Activated CD8-positive, alpha-beta memory T cell treated with anti-CD3 and anti-CD28 coated beads, Interleukin-2, amount 50 U/mL, for 24 hours (primary cell): Measurements from ENCODE around the gene RNASE8.

Experiments used
- DNase-seq: peaks from one replicate; pipeline ENCODE4 v3.0.0-alpha.2; 2020; ENCODE audit errors: extremely low read depth

RNASE8 gene

GRCh38 chr14:21072781-21073339, 15.2 kb downstream of the RNASE8 start:
- DNase-seq, result no peak

GRCh38 chr14:21073921-21074320, 16.3 kb downstream of the RNASE8 start:
- DNase-seq, result no peak

- DNase-seq, result no peak
These were observed 17.0 kb downstream of the RNASE8 start for GRCh38 chr14:21074398-21075272.

- no peak for DNase-seq
These were observed 18.3 kb downstream of the RNASE8 start for GRCh38 chr14:21075719-21076437.

- DNase-seq, result no peak
These were observed 20.1 kb downstream of the RNASE8 start for GRCh38 chr14:21077672-21078071.

GRCh38 chr14:21078287-21078686, 20.7 kb downstream of the RNASE8 start:
- DNase-seq, result no peak

GRCh38 chr14:21078726-21079125, 21.1 kb downstream of the RNASE8 start:
- no peak for DNase-seq

GRCh38 chr14:21081521-21082142, 24.0 kb downstream of the RNASE8 start:
- no peak for DNase-seq

- DNase-seq, result no peak
These were observed 26.1 kb downstream of the RNASE8 start for GRCh38 chr14:21083565-21084325.

GRCh38 chr14:21084396-21084795, 26.8 kb downstream of the RNASE8 start:
- no peak for DNase-seq

- no peak for DNase-seq
These were observed 27.6 kb downstream of the RNASE8 start for GRCh38 chr14:21084998-21085853.

GRCh38 chr14:21086908-21087293, 29.3 kb downstream of the RNASE8 start:
- DNase-seq, result no peak

GRCh38 chr14:21087294-21088091, 29.9 kb downstream of the RNASE8 start:
- DNase-seq, result no peak

GRCh38 chr14:21088687-21089086, 31.1 kb downstream of the RNASE8 start:
- DNase-seq, result no peak

- DNase-seq, result no peak
These were observed 31.6 kb downstream of the RNASE8 start for GRCh38 chr14:21089271-21089670.

GRCh38 chr14:21089877-21090193, 32.2 kb downstream of the RNASE8 start:
- no peak for DNase-seq

GRCh38 chr14:21090194-21090939, 32.7 kb downstream of the RNASE8 start:
- no peak for DNase-seq

GRCh38 chr14:21090940-21091663, 33.5 kb downstream of the RNASE8 start:
- no peak for DNase-seq
